ENCODE measurements around the gene PLXNA1. TPM values are rescaled to one million over a fixed set of nuclear protein-coding genes. Genes with fewer than 3 reads are reported as not detected.

The PLXNA1 gene
- total RNA-seq, 4 donors from 2014 or later, result 6.7 to 38.2 (median 16.9) TPM

GRCh38 chr3:127014536-127015281, 31.8 kb downstream of the PLXNA1 start:
- H3K36me3 ChIP-seq, result no peaks in the 10 kb centered on the region
- H3K27ac ChIP-seq, result no peak overlapping the region
- DNase-seq, result no peak
- no peaks in the 10 kb centered on the region for H3K9me3 ChIP-seq
- H3K27me3 ChIP-seq, result no peaks in the 10 kb centered on the region
- no peaks in the 10 kb centered on the region for H3K4me1 ChIP-seq
- intact Hi-C loops (cut with DNase I; ENCODE audit: low total_unique reads), result no loop called here
- H3K4me3 ChIP-seq, result no peak overlapping the region
- TF ChIP-seq POLR2A (IDR thresholded peaks at IDR 0.05), result no peak
- TF ChIP-seq CTCF (IDR thresholded peaks at IDR 0.05), result no peak

GRCh38 chr3:127015282-127016042, 32.5 kb downstream of the PLXNA1 start:
- H3K9me3 ChIP-seq, result no peaks in the 10 kb centered on the region
- no peak overlapping the region for H3K4me3 ChIP-seq
- H3K36me3 ChIP-seq, result no peaks in the 10 kb centered on the region
- H3K4me1 ChIP-seq, result no peaks in the 10 kb centered on the region
- intact Hi-C loops (cut with DNase I; ENCODE audit: low total_unique reads), result no loop called here
- no peak overlapping the region for H3K27ac ChIP-seq
- H3K27me3 ChIP-seq, result no peaks in the 10 kb centered on the region
- DNase-seq, result no peak
- no peak for TF ChIP-seq POLR2A (IDR thresholded peaks at IDR 0.05)
- TF ChIP-seq CTCF (IDR thresholded peaks at IDR 0.05), result no peak

- H3K4me1 ChIP-seq, result no peaks in the 10 kb centered on the region
- H3K27me3 ChIP-seq, result no peaks in the 10 kb centered on the region
- intact Hi-C loops (cut with DNase I; ENCODE audit: low total_unique reads), result no loop called here
- no peak for TF ChIP-seq POLR2A (IDR thresholded peaks at IDR 0.05)
- TF ChIP-seq CTCF (IDR thresholded peaks at IDR 0.05), result no peak
- no peaks in the 10 kb centered on the region for H3K9me3 ChIP-seq
- no peak for DNase-seq
- H3K27ac ChIP-seq, result no peak overlapping the region
- H3K4me3 ChIP-seq, result no peak overlapping the region
- no peaks in the 10 kb centered on the region for H3K36me3 ChIP-seq
Measured at GRCh38 chr3:127016043-127016343, 33.1 kb downstream of the PLXNA1 start.

- H3K27me3 ChIP-seq, result no peaks in the 10 kb centered on the region
- DNase-seq, result no peak
- H3K4me1 ChIP-seq, result no peaks in the 10 kb centered on the region
- H3K9me3 ChIP-seq, result no peaks in the 10 kb centered on the region
- TF ChIP-seq CTCF (IDR thresholded peaks at IDR 0.05), result no peak
- no peak for TF ChIP-seq POLR2A (IDR thresholded peaks at IDR 0.05)
- H3K4me3 ChIP-seq, result no peak overlapping the region
- intact Hi-C loops (cut with DNase I; ENCODE audit: low total_unique reads), result no loop called here
- H3K27ac ChIP-seq, result no peak overlapping the region
- no peaks in the 10 kb centered on the region for H3K36me3 ChIP-seq
Measured at GRCh38 chr3:127016461-127016860, 33.5 kb downstream of the PLXNA1 start.

- H3K27me3 ChIP-seq, result no peaks in the 10 kb centered on the region
- H3K4me1 ChIP-seq, result no peaks in the 10 kb centered on the region
- TF ChIP-seq CTCF (IDR thresholded peaks at IDR 0.05) (no peak), POLR2A (IDR thresholded peaks at IDR 0.05) (no peak)
- no peak overlapping the region for H3K27ac ChIP-seq
- no peaks in the 10 kb centered on the region for H3K36me3 ChIP-seq
- H3K9me3 ChIP-seq, result no peaks in the 10 kb centered on the region
- DNase-seq, result no peak
- no peak overlapping the region for H3K4me3 ChIP-seq
- intact Hi-C loops (cut with DNase I; ENCODE audit: low total_unique reads), result no loop called here
Measured at GRCh38 chr3:127017229-127017628, 34.3 kb downstream of the PLXNA1 start.

Measured in uterus (tissue), 4 donors.